Esophagus squamous epithelium (tissue), 5 donors: ENCODE data around the gene IL27RA. TPM values are rescaled to one million over a fixed set of nuclear protein-coding genes. Genes with fewer than 3 reads are reported as not detected.

ENCODE experiments used
- DNase-seq: peaks from one replicate; lab custom pipeline; 2025; lab: John Stamatoyannopoulos, UW
- H3K27ac ChIP-seq, 4 donors: fragments of 200-600 bp; sonication (generic); one replicate each; pipeline ENCODE4 v1.5.1; 2016 to 2019; ENCODE audit warnings: mild to moderate bottlenecking in 1 of 4
- H3K27me3 ChIP-seq, 4 donors: fragments of 200-600 bp; sonication (generic); 1 replicate in 3 of 4; 2 replicates in 1 of 4; pipeline versions ENCODE4 v1.5.1 to v1.6.0; 2017 to 2021; ENCODE audit warnings: antibody characterized with exemption in 1 of 4
- H3K36me3 ChIP-seq, 3 donors: fragments of 200-600 bp; sonication (generic); one replicate each; pipeline ENCODE4 v1.5.1; 2016 to 2019
- H3K4me1 ChIP-seq, 3 donors: fragments of 200-600 bp; sonication (generic); one replicate each; pipeline ENCODE4 v1.5.1; 2017 to 2019
- H3K4me3 ChIP-seq, 4 donors: fragments of 200-600 bp; sonication (generic); 1 replicate in 3 of 4; 2 replicates in 1 of 4; pipeline ENCODE4 v1.5.1; 2016 to 2019; ENCODE audit warnings: mild to moderate bottlenecking in 2 of 4, moderate library complexity in 1 of 4
- H3K9me3 ChIP-seq, 3 donors: fragments of 200-600 bp; sonication (generic); one replicate each; pipeline ENCODE4 v1.5.1; 2016 to 2019
- CTCF ChIP-seq, 6 experiments: fragments of 450-650 bp in 4 of 6; fragments of 200-600 bp in 2 of 6; sonication (generic) in 2 of 6; IDR thresholded peaks; one replicate each; pipeline ENCODE4 v1.5.1; 2016 to 2019; ENCODE audit warnings: antibody characterized with exemption in 6 of 6, mild to moderate bottlenecking in 4 of 6, moderate library complexity in 4 of 6
- POLR2A ChIP-seq, 4 donors: fragments of 450-650 bp; IDR thresholded peaks; one replicate each; pipeline ENCODE4 v1.6.1; 2017; ENCODE audit warnings: antibody characterized with exemption in 4 of 4, mild to moderate bottlenecking in 4 of 4, moderate library complexity in 3 of 4
- WGBS, 2 donors: methylation state at CpG; one replicate each; pipeline ENCODE4 v1.1.5; 2018; 5-methylcytosine and 5-hydroxymethylcytosine counted together
- intact Hi-C: fragments of 100-400 bp; cut with DNase I; formaldehyde crosslinking; loops from one replicate; pipeline ENCODE4 v1.15.0; 2022
- total RNA-seq, 4 donors: library from RNA; depleted of rRNA; stranded (reverse); fragments of >200 nt; gene quantifications; one replicate each; pipeline ENCODE4 v1.1.0, GENCODE V29; 2016
- donor health status: DM: yes; HTN: yes; CAD: no.

IL27RA gene
- total RNA-seq, 4 donors from 2014 or later, result 0.83 to 4.9 (median 2.1) TPM

- peaks cover 0 to 20% (median 0%) of the 10 kb centered on the region in 3 donors for H3K36me3 ChIP-seq
- no peak overlapping the region for H3K4me3 ChIP-seq
- H3K27me3 ChIP-seq, result peaks cover 0 to 12% (median 0%) of the 10 kb centered on the region in 4 donors
- no peak for DNase-seq
- TF ChIP-seq POLR2A (IDR thresholded peaks at IDR 0.05) (no peak), CTCF (IDR thresholded peaks at IDR 0.05) (no peak)
- no peaks in the 10 kb centered on the region for H3K9me3 ChIP-seq
- intact Hi-C loops, result no loop called here
- H3K4me1 ChIP-seq, result peaks cover 0 to 8% (median under 1%) of the 10 kb centered on the region in 3 donors
- H3K27ac ChIP-seq, result no peak overlapping the region
- 75 to 93% methylated on average over 6 of the region's 6 CpGs for WGBS, 2 donors
Observed at GRCh38 chr19:14052470-14052869, 20.9 kb downstream of the IL27RA start.

- Histone ChIP-seq H3K9me3 (no peaks in the 10 kb centered on the region), H3K36me3 (peaks cover 0 to 20% (median 0%) of the 10 kb centered on the region in 3 donors), H3K4me3 (no peak overlapping the region), H3K27me3 (peaks cover 0 to 18% (median 0%) of the 10 kb centered on the region in 4 donors), H3K4me1 (peaks cover 5 to 14% (median 6%) of the 10 kb centered on the region in 3 donors), H3K27ac (no peak overlapping the region)
- no peak for DNase-seq
- WGBS, 2 donors, result 90 to 93% methylated on average over 3 of the region's 3 CpGs
- intact Hi-C loops, result no loop called here
- TF ChIP-seq POLR2A (IDR thresholded peaks at IDR 0.05) (no peak), CTCF (IDR thresholded peaks at IDR 0.05) (no peak)
Observed at GRCh38 chr19:14053032-14053431, 21.5 kb downstream of the IL27RA start.

GRCh38 chr19:14053500-14053899, 21.9 kb downstream of the IL27RA start:
- no peak for DNase-seq
- no peak overlapping the region for H3K4me3 ChIP-seq
- no peaks in the 10 kb centered on the region for H3K9me3 ChIP-seq
- H3K4me1 ChIP-seq, result peaks cover 5 to 17% (median 6%) of the 10 kb centered on the region in 3 donors
- TF ChIP-seq POLR2A (IDR thresholded peaks at IDR 0.05), result no peak
- TF ChIP-seq CTCF (IDR thresholded peaks at IDR 0.05), result no peak
- peaks cover 0 to 20% (median 0%) of the 10 kb centered on the region in 3 donors for H3K36me3 ChIP-seq
- WGBS, 2 donors, result 91 to 93% methylated on average over 6 to 9 of the region's 11 CpGs
- no peak overlapping the region for H3K27ac ChIP-seq
- intact Hi-C loops, result no loop called here
- H3K27me3 ChIP-seq, result peaks cover 0 to 23% (median 2%) of the 10 kb centered on the region in 4 donors

GRCh38 chr19:14054099-14054498, 22.5 kb downstream of the IL27RA start:
- H3K36me3 ChIP-seq, result peaks cover 0 to 20% (median 0%) of the 10 kb centered on the region in 3 donors
- TF ChIP-seq POLR2A (IDR thresholded peaks at IDR 0.05) (no peak), CTCF (IDR thresholded peaks at IDR 0.05) (no peak)
- no peak overlapping the region for H3K27ac ChIP-seq
- peaks cover 6 to 22% (median 8%) of the 10 kb centered on the region in 3 donors for H3K4me1 ChIP-seq
- DNase-seq, result no peak
- intact Hi-C loops, result no loop called here
- H3K27me3 ChIP-seq, result peaks cover 0 to 29% (median 4%) of the 10 kb centered on the region in 4 donors
- 81 to 87% methylated on average over 6 of the region's 6 CpGs for WGBS, 2 donors
- no peak overlapping the region for H3K4me3 ChIP-seq
- no peaks in the 10 kb centered on the region for H3K9me3 ChIP-seq

GRCh38 chr19:14054721-14055120, 23.2 kb downstream of the IL27RA start:
- intact Hi-C loops, result no loop called here
- Histone ChIP-seq H3K4me1 (peaks cover 6 to 24% (median 8%) of the 10 kb centered on the region in 3 donors), H3K27ac (no peak overlapping the region), H3K4me3 (no peak overlapping the region), H3K36me3 (peaks cover 0 to 20% (median 0%) of the 10 kb centered on the region in 3 donors), H3K9me3 (no peaks in the 10 kb centered on the region), H3K27me3 (peaks cover 0 to 35% (median 6%) of the 10 kb centered on the region in 4 donors)
- 69% methylated on average over 9 of the region's 11 CpGs; no CpG with 5 or more reads in 1 of the 2 donors for WGBS, 2 donors
- DNase-seq, result no peak
- TF ChIP-seq CTCF (IDR thresholded peaks at IDR 0.05) (no peak), POLR2A (IDR thresholded peaks at IDR 0.05) (no peak)
